Endothelial cell of umbilical vein (primary cell): Measurements from ENCODE around the gene RASSF5. TPM values are rescaled to one million over a fixed set of nuclear protein-coding genes. Genes with fewer than 3 reads are reported as not detected.

Experiments used
- BruUV-seq: library from RNA; stranded (reverse); fragments of 400-500 nt; replicated peaks from 2 replicates; lab custom pipeline; 2021; lab: Mats Ljungman, UMichigan
- CTCF ChIA-PET: fragments of 300-600, 350-600 bp; sonication (Branson Sonifier 250); formaldehyde crosslinking; loops from one replicate; lab custom pipeline; 2021; ENCODE audit warnings: antibody characterized with exemption, inconsistent platforms; lab: Charles Lee
- POLR2A ChIA-PET: fragments of 300-600, 350-600 bp; sonication (Branson Sonifier 250); formaldehyde crosslinking; loops from one replicate; lab custom pipeline; 2021; ENCODE audit warnings: antibody characterized with exemption, inconsistent platforms; lab: Charles Lee
- DNase-seq: peaks from one replicate; pipeline ENCODE4 v3.0.0-alpha.2; 2011; ENCODE audit warnings: low read depth, low spot score
- FAIRE-seq: peaks from 2 replicates; lab custom pipeline; 2011; peaks lifted over from hg19 to GRCh38; lab: Jason Lieb, UNC
- H2AFZ ChIP-seq: 2 replicates; pipeline ENCODE4 v1.6.0; 2012; ENCODE audit warnings: low read depth, low read length, control low read depth, inconsistent platforms
- H3K27ac ChIP-seq: 2 replicates; pipeline ENCODE4 v1.5.1; 2011; ENCODE audit warnings: low read depth, mild to moderate bottlenecking, control low read depth, low read length, moderate library complexity; ENCODE audit not compliant: insufficient read depth
- H3K27me3 ChIP-seq, 2 experiments: 2 replicates each; pipeline versions ENCODE4 v1.6.0 to v1.6.1; 2011; ENCODE audit warnings: low read length in 2 of 2, mixed read lengths in 1 of 2; ENCODE audit not compliant: control insufficient read depth in 2 of 2, insufficient read depth in 2 of 2
- H3K36me3 ChIP-seq, 2 experiments: 2 replicates in 1 of 2; 3 replicates in 1 of 2; pipeline ENCODE4 v1.5.1; 2011; ENCODE audit warnings: low read length in 2 of 2, mild to moderate bottlenecking in 1 of 2, moderate library complexity in 1 of 2; ENCODE audit not compliant: control insufficient read depth in 2 of 2, insufficient read depth in 2 of 2; ENCODE audit errors: extremely low read depth in 1 of 2
- H3K4me1 ChIP-seq: 3 replicates; pipeline ENCODE4 v1.5.1; 2011; ENCODE audit warnings: mild to moderate bottlenecking, low read length; ENCODE audit not compliant: control insufficient read depth, insufficient read depth; ENCODE audit errors: extremely low read depth
- H3K4me2 ChIP-seq: 2 replicates; pipeline ENCODE4 v1.6.1; 2011; ENCODE audit warnings: low read length, control low read depth, mixed read lengths; ENCODE audit not compliant: insufficient read depth
- H3K4me3 ChIP-seq, 3 experiments: fragments of 200-600 bp in 1 of 3; sonication (generic), shearing (Covaris generic) in 1 of 3; replicated peaks in 1 of 3; 2 replicates each; pipeline ENCODE4 v1.5.1; 2011 to 2016; ENCODE audit warnings: control low read depth in 3 of 3, low read length in 3 of 3, mild to moderate bottlenecking in 2 of 3, inconsistent platforms in 1 of 3, low read depth in 1 of 3, moderate library complexity in 1 of 3; ENCODE audit not compliant: insufficient read depth in 1 of 3
- H3K79me2 ChIP-seq: 2 replicates; pipeline ENCODE4 v1.6.0; 2012; ENCODE audit warnings: low read length, inconsistent platforms; ENCODE audit not compliant: control insufficient read depth, insufficient read depth
- H3K9ac ChIP-seq: replicated peaks from 2 replicates; pipeline ENCODE3; 2011; ENCODE audit warnings: low read length, control low read depth; ENCODE audit not compliant: insufficient read depth; ENCODE audit errors: extremely low read depth
- H3K9me1 ChIP-seq: replicated peaks from 3 replicates; pipeline ENCODE4 v1.6.0; 2011; ENCODE audit warnings: mild to moderate bottlenecking, low read length; ENCODE audit not compliant: control insufficient read depth, insufficient read depth; ENCODE audit errors: extremely low read depth
- H3K9me3 ChIP-seq: replicated peaks from 2 replicates; pipeline ENCODE4 v1.5.1; 2012; ENCODE audit warnings: low read length, inconsistent platforms; ENCODE audit not compliant: control insufficient read depth, insufficient read depth
- H4K20me1 ChIP-seq: replicated peaks from 2 replicates; pipeline ENCODE3; 2011; ENCODE audit warnings: mild to moderate bottlenecking, low read length; ENCODE audit not compliant: control insufficient read depth, insufficient read depth; ENCODE audit errors: extremely low read depth
- CTCF ChIP-seq, 2 donors: IDR thresholded peaks; 1 replicate in 1 of 2; 2 replicates in 1 of 2; pipeline ENCODE4 v1.5.1; 2011; ENCODE audit warnings: low read length in 2 of 2, mild to moderate bottlenecking in 2 of 2, moderate library complexity in 2 of 2, control low read depth in 1 of 2, inconsistent platforms in 1 of 2, low read depth in 1 of 2; ENCODE audit not compliant: insufficient read depth in 1 of 2; ENCODE audit errors: extremely low read depth in 1 of 2
- EZH2 ChIP-seq: IDR thresholded peaks from 2 replicates; pipeline ENCODE4 v1.6.1; 2012; ENCODE audit warnings: borderline replicate concordance, low read depth, mild to moderate bottlenecking, moderate library complexity, low read length, inconsistent platforms; ENCODE audit not compliant: severe bottlenecking
- FOS ChIP-seq: IDR thresholded peaks from 2 replicates; pipeline ENCODE4 v1.6.1; 2011; ENCODE audit warnings: mild to moderate bottlenecking, low read length, moderate library complexity, borderline replicate concordance; ENCODE audit not compliant: insufficient read depth
- GATA2 ChIP-seq: IDR thresholded peaks from 2 replicates; pipeline ENCODE4 v1.7.0; 2011; ENCODE audit warnings: low read depth, mild to moderate bottlenecking, moderate library complexity, mixed read lengths, low read length; ENCODE audit not compliant: insufficient read length, insufficient read depth
- JUN ChIP-seq: IDR thresholded peaks from 2 replicates; pipeline ENCODE4 v1.6.1; 2011; ENCODE audit warnings: borderline replicate concordance, low read depth; ENCODE audit not compliant: insufficient read length, insufficient read depth
- MAX ChIP-seq: IDR thresholded peaks from 2 replicates; pipeline ENCODE4 v1.6.1; 2011; ENCODE audit not compliant: insufficient read depth, insufficient read length
- MYC ChIP-seq: IDR thresholded peaks from one replicate; pipeline ENCODE4 v1.6.1; 2011; ENCODE audit warnings: mild to moderate bottlenecking, low read depth, low read length
- POLR2A ChIP-seq: IDR thresholded peaks from 2 replicates; pipeline ENCODE4 v1.6.1; 2012; ENCODE audit warnings: low read depth, mild to moderate bottlenecking, control low read depth, low read length
- POLR2AphosphoS5 ChIP-seq: IDR thresholded peaks from 2 replicates; pipeline ENCODE4 v1.6.1; 2012; ENCODE audit warnings: low read depth, mild to moderate bottlenecking, control low read depth, low read length, moderate library complexity; ENCODE audit not compliant: insufficient read depth
- dilution Hi-C: fragments of 300-500 bp; cut with MboI; formaldehyde crosslinking; loops from one replicate; pipeline ENCODE4 v1.15.0; 2019; ENCODE audit warnings: low sequenced_read_pairs; ENCODE audit not compliant: extremely low pct_ligation_motif_present
- intact Hi-C: fragments of 100-400 bp; cut with micrococcal nuclease; formaldehyde crosslinking; loops from one replicate; pipeline ENCODE4 v1.10.0; 2022
- polyA plus RNA-seq, 4 experiments: library from polyadenylated mRNA; depleted of rRNA in 3 of 4; stranded (reverse) in 3 of 4; unstranded in 1 of 4; fragments of >200 nt; gene quantifications; 2 replicates each; pipeline versions ENCODE4 v1.2.1 to v1.2.3, GENCODE V29; 2011 to 2012; ENCODE audit warnings: missing spikeins in 1 of 4
- total RNA-seq: library from RNA; stranded (reverse); gene quantifications from 2 replicates; pipeline ENCODE4 v1.2.3, GENCODE V29; 2021

RASSF5 gene
- total and polyA plus RNA-seq, 2 donors (not counting 3 experiments of a cell fraction or from before 2014, with no cell fraction given) = 0.23 to 0.60 TPM

DNA sequence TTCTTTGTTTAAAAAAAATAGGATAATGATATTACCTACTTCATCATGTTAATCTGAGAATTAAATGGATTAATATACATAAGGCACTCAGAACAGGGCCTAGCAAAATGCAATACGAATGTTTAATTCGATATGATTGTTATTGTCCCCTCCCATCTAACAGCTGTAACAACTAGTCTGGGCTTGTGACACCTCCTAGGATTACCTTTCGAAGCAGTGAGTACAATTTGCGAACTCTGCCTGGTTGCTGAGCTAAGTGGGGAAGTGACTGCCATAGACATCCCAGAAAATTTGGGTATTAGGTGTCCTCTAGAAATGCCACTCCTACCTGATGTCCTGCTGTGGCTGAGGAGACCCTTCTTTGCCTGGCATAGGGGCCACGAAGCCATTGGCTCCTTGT lies 3.0 kb downstream of the RASSF5 start:
- no peaks in the 10 kb centered on the region for H3K79me2 ChIP-seq
- no peak overlapping the region for H3K4me2 ChIP-seq
- H3K9ac ChIP-seq = no peak overlapping the region
- DNase-seq (no peak), FAIRE-seq (no peak)
- H3K36me3 ChIP-seq = no peaks in the 10 kb centered on the region
- no peaks in the 10 kb centered on the region for H4K20me1 ChIP-seq
- POLR2A ChIA-PET = no interaction called here
- no peaks in the 10 kb centered on the region for H3K4me1 ChIP-seq
- H3K4me3 ChIP-seq = no peak overlapping the region
- H3K27ac ChIP-seq = no peak overlapping the region
- no peaks in the 10 kb centered on the region for H3K9me3 ChIP-seq
- dilution Hi-C loops = no loop called here
- no peaks in the 10 kb centered on the region for H3K9me1 ChIP-seq
- CTCF ChIA-PET = no interaction called here
- TF ChIP-seq EZH2 (no peak), MAX (no peak), GATA2 (no peak), CTCF (IDR thresholded peaks at IDR 0.05; ENCODE audit: extremely low read depth in 1 of 2, insufficient read depth in 1 of 2, low read depth in 1 of 2, low read length in 2 of 2) (no peak), FOS (no peak), POLR2A (no peak), POLR2AphosphoS5 (no peak), JUN (no peak), MYC (no peak)
- no peak overlapping the region for H2AFZ ChIP-seq
- BruUV-seq = no TSS peak
- peaks cover 43 to 62% of the 10 kb centered on the region in 2 experiments for H3K27me3 ChIP-seq
- intact Hi-C loops = no loop called here
